K562 (cell line): ENCODE results near the gene BLOC1S3. TPM values are rescaled to one million over a fixed set of nuclear protein-coding genes. Genes with fewer than 3 reads are reported as not detected.

ENCODE experiments used
- ATAC-seq: fragments of 200-7000 bp; cut with Tn5 transposase; 3 replicates; pipeline ENCODE4 v1.9.1; 2020; ENCODE audit warnings: moderate library complexity
- BruUV-seq: library from RNA; stranded (reverse); fragments of 400-500 nt; replicated peaks from 2 replicates; lab custom pipeline; 2021; lab: Mats Ljungman, UMichigan
- CTCF ChIA-PET: fragments of 300-600 bp; formaldehyde crosslinking; extraction: SDS; loops from one replicate; lab custom pipeline; 2021; ENCODE audit warnings: low intra/inter-chr PET ratio; lab: Yijun Ruan, JAX
- POLR2A ChIA-PET: fragments of 300-600, 350-650 bp; sonication (Branson Sonifier 250); formaldehyde crosslinking; extraction: SDS; loops from one replicate; lab custom pipeline; 2021; ENCODE audit warnings: antibody characterized with exemption, inconsistent platforms; lab: Yijun Ruan, JAX
- DNase-seq, 4 experiments: peaks; one replicate each; pipeline versions ENCODE4 v3.0.0 to v3.0.0-alpha.2; 2011 to 2018; ENCODE audit warnings: low spot score in 3 of 4, mixed read lengths in 3 of 4; ENCODE audit errors: extremely low read depth in 1 of 4
- FAIRE-seq: peaks from 2 replicates; lab custom pipeline; 2011; peaks lifted over from hg19 to GRCh38; lab: Jason Lieb, UNC
- H2AFZ ChIP-seq: 2 replicates; pipeline ENCODE4 v1.6.0; 2011; ENCODE audit warnings: low read depth, low read length, control low read depth, inconsistent platforms
- H3K27ac ChIP-seq: fragments of 200-600 bp; 3 replicates; pipeline ENCODE4 v1.8.0; 2011; ENCODE audit warnings: low read depth, mild to moderate bottlenecking, control low read depth, inconsistent platforms, low read length, moderate library complexity, mixed read lengths; ENCODE audit errors: extremely low read depth
- H3K27me3 ChIP-seq, 2 experiments: fragments of 300-600 bp in 1 of 2; 2 replicates in 1 of 2; 3 replicates in 1 of 2; pipeline versions ENCODE4 v1.6.0 to v1.8.0; 2011; ENCODE audit warnings: inconsistent platforms in 2 of 2, low read length in 2 of 2, mild to moderate bottlenecking in 1 of 2, mixed read lengths in 1 of 2, moderate library complexity in 1 of 2; ENCODE audit not compliant: control insufficient read depth in 2 of 2, insufficient read depth in 2 of 2
- H3K36me3 ChIP-seq: fragments of 300-600 bp; 3 replicates; pipeline ENCODE4 v1.8.0; 2011; ENCODE audit warnings: mild to moderate bottlenecking, low read length, inconsistent platforms; ENCODE audit not compliant: control insufficient read depth, insufficient read depth
- H3K4me1 ChIP-seq, 2 experiments: fragments of 200-600 bp in 1 of 2; replicated peaks in 1 of 2; 2 replicates in 1 of 2; 3 replicates in 1 of 2; pipeline versions ENCODE4 v1.5.1 to v1.8.0; 2011; ENCODE audit warnings: inconsistent platforms in 2 of 2, low read length in 2 of 2, mild to moderate bottlenecking in 1 of 2, mixed read lengths in 1 of 2, moderate library complexity in 1 of 2; ENCODE audit not compliant: control insufficient read depth in 2 of 2, insufficient read depth in 2 of 2
- H3K4me2 ChIP-seq: 2 replicates; pipeline ENCODE4 v1.6.1; 2011; ENCODE audit warnings: low read length, control low read depth, inconsistent platforms, mixed read lengths; ENCODE audit not compliant: insufficient read depth
- H3K4me3 ChIP-seq: fragments of 200-600 bp; sonication (generic), shearing (Covaris generic); 2 replicates; pipeline ENCODE4 v1.5.1; 2016; ENCODE audit warnings: control low read depth, inconsistent platforms
- H3K79me2 ChIP-seq: fragments of 200-600 bp; 3 replicates; pipeline ENCODE4 v1.8.0; 2011; ENCODE audit warnings: low read length, inconsistent platforms; ENCODE audit not compliant: control insufficient read depth, insufficient read depth
- H3K9ac ChIP-seq, 2 experiments: 2 replicates each; pipeline versions ENCODE4 v1.6.0 to v1.6.1; 2011; ENCODE audit warnings: low read depth in 2 of 2, low read length in 2 of 2, control low read depth in 1 of 2, inconsistent platforms in 1 of 2, mild to moderate bottlenecking in 1 of 2, mixed read lengths in 1 of 2; ENCODE audit not compliant: insufficient read depth in 1 of 2
- H3K9me1 ChIP-seq: one replicate; pipeline ENCODE4 v1.6.0; 2011; ENCODE audit warnings: inconsistent platforms, mild to moderate bottlenecking, low read length, moderate library complexity; ENCODE audit not compliant: control insufficient read depth, insufficient read depth
- H3K9me3 ChIP-seq: replicated peaks from 2 replicates; pipeline ENCODE4 v1.5.1; 2011; ENCODE audit warnings: low read depth, low read length, inconsistent platforms; ENCODE audit not compliant: control insufficient read depth, insufficient read depth
- H4K20me1 ChIP-seq: replicated peaks from 2 replicates; pipeline ENCODE4 v1.6.1; 2011; ENCODE audit warnings: low read length, inconsistent platforms, mixed read lengths; ENCODE audit not compliant: control insufficient read depth, insufficient read depth
- ARID2 ChIP-seq: fragments of 450-650 bp; IDR thresholded peaks from 2 replicates; pipeline ENCODE4 v1.6.1; 2017; ENCODE audit warnings: antibody characterized with exemption, mild to moderate bottlenecking
- BRD4 ChIP-seq: fragments of 200-600 bp; sonication (generic); IDR thresholded peaks from 2 replicates; pipeline ENCODE4 v1.6.1; 2017; ENCODE audit warnings: inconsistent platforms
- CBFA2T3 ChIP-seq: fragments of 450-650 bp; IDR thresholded peaks from 2 replicates; pipeline ENCODE4 v1.6.1; 2017
- CC2D1A ChIP-seq: fragments of 450-650 bp; IDR thresholded peaks from 2 replicates; pipeline ENCODE4 v1.6.1; 2017; ENCODE audit warnings: mild to moderate bottlenecking
- DACH1 ChIP-seq: fragments of 450-650 bp; IDR thresholded peaks from 2 replicates; pipeline ENCODE4 v1.6.1; 2018; ENCODE audit not compliant: partially characterized antibody
- HDAC8 ChIP-seq: fragments of 450-650 bp; IDR thresholded peaks from 2 replicates; pipeline ENCODE4 v1.6.1; 2016; ENCODE audit warnings: mild to moderate bottlenecking, missing genetic modification characterization, moderate library complexity, missing compliant biosample characterization
- IRF1 ChIP-seq: sonication (generic); formaldehyde crosslinking; IDR thresholded peaks from 2 replicates; pipeline ENCODE4 v1.8.0; 2022; ENCODE audit warnings: missing genetic modification reagents, mild to moderate bottlenecking, borderline replicate concordance
- JUNB ChIP-seq: fragments of 450-650 bp; formaldehyde crosslinking; conservative IDR thresholded peaks from 2 replicates; pipeline ENCODE4 v1.4.0; 2020; ENCODE audit warnings: mild to moderate bottlenecking
- RAD21 ChIP-seq, 2 experiments: fragments of 250-450 bp in 1 of 2; fragments of 450-650 bp in 1 of 2; sonication (Bioruptor Pico) in 1 of 2; formaldehyde crosslinking in 1 of 2; IDR thresholded peaks in 1 of 2; conservative IDR thresholded peaks in 1 of 2; 2 replicates each; pipeline versions ENCODE4 v1.4.0 to v1.8.0; 2020 to 2022; ENCODE audit warnings: mild to moderate bottlenecking in 2 of 2, moderate library complexity in 1 of 2
- REST ChIP-seq, 2 experiments: fragments of 450-650 bp; formaldehyde crosslinking in 1 of 2; IDR thresholded peaks; 2 replicates each; pipeline versions ENCODE4 v1.4.0 to v1.6.1; 2014 to 2020; ENCODE audit warnings: mild to moderate bottlenecking in 2 of 2, borderline replicate concordance in 1 of 2, low read depth in 1 of 2
- SMC3 ChIP-seq: conservative IDR thresholded peaks from 2 replicates; pipeline ENCODE4 v1.6.1; 2011; ENCODE audit warnings: low read depth, low read length, improper control_type of control experiment; ENCODE audit not compliant: insufficient read depth
- TGIF2 ChIP-seq: sonication (generic); formaldehyde crosslinking; IDR thresholded peaks from 2 replicates; pipeline ENCODE4 v1.8.1; 2022; ENCODE audit warnings: mild to moderate bottlenecking, missing genetic modification reagents, moderate library complexity
- ZNF124 ChIP-seq: sonication (generic); formaldehyde crosslinking; IDR thresholded peaks from 2 replicates; pipeline ENCODE4 v1.8.1; 2022; ENCODE audit warnings: missing genetic modification reagents
- ZNF175 ChIP-seq: fragments of 200-800 bp; sonication (Bioruptor generic); IDR thresholded peaks from 2 replicates; pipeline ENCODE4 v1.6.1; 2016; ENCODE audit warnings: low read depth, mild to moderate bottlenecking, missing genetic modification characterization, missing compliant biosample characterization
- WGBS: fragments of 100-300 bp; shearing (Covaris generic); methylation state at CpG from one replicate; pipeline ENCODE4 v1.1.6; 2016; ENCODE audit warnings: low coverage, mixed read lengths; ENCODE audit not compliant: insufficient coverage; ENCODE audit errors: missing lambda C conversion rate; 5-methylcytosine and 5-hydroxymethylcytosine counted together
- in situ Hi-C: fragments of 300-500 bp; cut with MboI; formaldehyde crosslinking; loops from 4 replicates; pipeline ENCODE4 v1.15.0; 2018; ENCODE audit warnings: inconsistent platforms, mixed read lengths
- intact Hi-C: fragments of 100-400 bp; cut with micrococcal nuclease; formaldehyde crosslinking; loops from 2 replicates; pipeline ENCODE4 v1.14.2; 2022
- polyA plus RNA-seq, 8 experiments: library from polyadenylated mRNA; depleted of rRNA in 4 of 8; stranded (reverse) in 5 of 8; unstranded in 3 of 8; fragments of >200 nt; fragmentation: Nextera tagmentation in 2 of 8; fragmentation: Illumina TruSeq in 1 of 8; extraction: Ambion mirVana in 2 of 8; extraction: Trizol in 1 of 8; gene quantifications; 2 replicates each; pipeline versions ENCODE4 v1.2.1 to v1.2.3, GENCODE V29; 2011 to 2014; ENCODE audit warnings: inconsistent platforms in 1 of 8, missing spikeins in 1 of 8
- total RNA-seq, 7 experiments: library from RNA; depleted of rRNA in 6 of 7; stranded (reverse); fragments of >200 nt in 6 of 7; fragmentation: Illumina TruSeq in 2 of 7; extraction: Trizol in 2 of 7; gene quantifications; 2 replicates each; pipeline versions ENCODE4 v1.2.1 to v1.2.3, GENCODE V29; 2011 to 2021; ENCODE audit warnings: low replicate concordance in 1 of 7

BLOC1S3 gene
- total and polyA plus RNA-seq, 9 of the 15 experiments (the other 6 are each of a cell fraction or from before 2014, with no cell fraction given), result 3.9 to 20.2 (median 10.4) TPM

GRCh38 chr19:45200568-45200967, 22.0 kb downstream of the BLOC1S3 start:
- Histone ChIP-seq H3K9me3 (no peaks in the 10 kb centered on the region), H2AFZ (no peak overlapping the region), H3K36me3 (no peaks in the 10 kb centered on the region), H3K27me3 (peaks cover 0 to 5% of the 10 kb centered on the region in 2 experiments; a peak in 1 of 5 replicates), H3K27ac (no peak overlapping the region), H3K9ac (no peak overlapping the region), H3K4me3 (no peak overlapping the region), H3K4me2 (no peak overlapping the region), H4K20me1 (no peaks in the 10 kb centered on the region), H3K4me1 (no peaks in the 10 kb centered on the region; a peak in 2 of 5 replicates), H3K9me1 (no peaks in the 10 kb centered on the region), H3K79me2 (no peaks in the 10 kb centered on the region)
- CTCF ChIA-PET, result interaction anchor here (1.4 to 2.1 kb wide), 3 partner anchors 48 to 278 kb away, joined by 7 to 8 read pairs (median 7); no protein-coding TSS in a partner anchor
- POLR2A ChIA-PET, result interaction anchor here (0.6 to 1.2 kb wide), 4 partner anchors 18 to 470 kb away, joined by 3 to 5 read pairs (median 3); no protein-coding TSS in a partner anchor
- ATAC-seq, result peak; percentile 87
- peak; percentile 78 for FAIRE-seq
- no TSS peak for BruUV-seq
- DNase-seq, result peak in 2 of 4 experiments; percentile 33 to 73
- intact Hi-C loops, result loop anchor here (1.0 to 2.0 kb wide), 2 partner anchors 48 to 138 kb away; no protein-coding TSS in a partner anchor
- in situ Hi-C loops, result loop anchor here (5.0 kb wide), 1 partner anchor 137 kb away; no protein-coding TSS in a partner anchor
- WGBS, result 25% methylated on average over 4 of the region's 4 CpGs
- TF ChIP-seq CBFA2T3 (no peak), JUNB (CRISPR knock-in tag) (no peak), TGIF2 (CRISPR knock-in tag) (no peak), BRD4 (no peak), IRF1 (CRISPR knock-in tag) (no peak), DACH1 (peak; percentile 59), ZNF175 (CRISPR knock-in tag) (no peak), REST (IDR thresholded peaks at IDR 0.05; ENCODE audit: borderline replicate concordance) (peak; percentile 88), REST (CRISPR knock-in tag; IDR thresholded peaks at IDR 0.05; ENCODE audit: low read depth) (no peak), RAD21 (CRISPR knock-in tag; conservative IDR thresholded peaks at IDR 0.05 in 1 of 2, IDR thresholded peaks at IDR 0.05 in 1 of 2) (peak; percentile 28 to 95), CC2D1A (0 out of 2 replicates have a peak, but pooled peaks have one; percentile 43), ZNF124 (CRISPR knock-in tag) (no peak), HDAC8 (tag) (no peak), SMC3 (peak; percentile 84), ARID2 (peak; percentile 73)
